Measurements from ENCODE around the gene ZNF564.
"Not testable (repeated sequence)": the region's sequence is repeated elsewhere in the genome, so short reads cannot be mapped to it uniquely, and the experiment has no call there.

ZNF564 gene

GRCh38 chr19:12551060-12551832 is at the start of gene ZNF564:
TSS of gene ZNF564 (minus strand) at chr19:12551482. CDS start at chr19:12551332, 150 bp downstream.
- DNase-seq, result peak; percentile 97

DNA sequence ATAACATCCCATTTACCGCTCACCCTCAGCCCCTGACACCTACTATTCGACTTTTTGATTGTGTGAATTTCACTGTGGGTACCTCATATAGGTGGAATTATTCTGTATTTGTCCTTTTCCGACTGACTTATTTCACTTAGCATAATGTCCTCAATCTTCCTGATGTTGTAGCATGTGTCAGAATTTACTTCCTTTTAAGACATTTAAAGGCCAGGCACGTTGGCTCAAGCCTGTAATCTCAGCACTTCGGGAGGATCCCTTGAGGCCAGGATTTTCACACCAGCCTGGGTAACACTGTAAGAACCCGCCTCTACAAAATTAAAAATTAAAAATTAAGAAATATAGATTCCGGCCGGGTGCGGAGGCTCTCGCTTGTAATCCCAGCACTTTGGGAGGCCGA is 46.3 kb upstream of the ZNF564 start:
- no peak for DNase-seq

DNA sequence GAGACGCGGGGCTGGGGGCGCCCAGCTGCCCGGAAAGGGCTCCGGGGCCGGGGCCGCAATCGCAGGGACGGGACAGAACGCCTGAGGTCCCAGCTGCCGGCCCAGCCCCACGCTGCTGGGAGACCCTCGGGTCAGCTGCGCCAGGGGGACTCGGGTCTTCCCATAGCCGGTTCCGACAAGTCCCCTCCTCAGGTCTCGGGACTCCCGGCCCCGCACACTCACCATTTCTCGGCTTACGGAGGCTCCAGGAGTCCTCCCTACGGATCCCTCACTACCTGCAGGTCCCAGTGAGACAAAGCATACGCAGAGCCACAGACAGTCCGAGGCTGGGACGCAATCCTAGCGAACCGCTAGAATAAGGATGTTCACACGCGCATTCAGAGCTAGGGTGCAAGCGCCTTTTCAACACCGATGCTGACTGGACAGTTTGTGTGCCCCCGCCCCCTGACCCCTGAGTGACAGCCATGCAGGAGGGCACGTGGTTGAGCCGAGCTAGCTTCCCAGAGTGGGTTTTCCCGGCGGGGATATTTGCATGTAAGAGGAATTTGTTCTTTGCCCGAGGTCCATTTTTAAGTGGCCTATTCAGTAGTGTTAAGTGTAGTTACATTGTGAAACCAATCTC is 45.8 kb upstream of the ZNF564 start:
- no peak for DNase-seq

DNA sequence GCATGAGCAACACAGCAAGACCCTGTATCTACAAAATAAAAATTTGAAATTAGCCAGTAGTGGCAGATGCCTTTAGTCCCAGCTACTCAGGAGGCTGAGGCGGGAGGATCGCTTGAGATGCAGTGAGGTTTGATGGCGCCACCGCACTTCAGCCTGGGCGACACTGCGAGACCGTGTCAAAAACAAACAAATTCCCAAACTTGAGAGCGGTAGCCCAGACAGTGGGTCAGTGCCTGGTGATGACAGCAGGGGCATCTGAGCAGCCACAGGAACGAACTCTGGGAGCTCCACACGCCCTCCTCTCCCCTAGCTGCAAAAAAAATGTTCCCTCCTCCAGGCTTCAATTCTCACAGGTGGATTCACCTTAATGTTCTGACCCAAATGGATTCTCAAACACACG is 45.2 kb upstream of the ZNF564 start:
- no peak for DNase-seq

DNA sequence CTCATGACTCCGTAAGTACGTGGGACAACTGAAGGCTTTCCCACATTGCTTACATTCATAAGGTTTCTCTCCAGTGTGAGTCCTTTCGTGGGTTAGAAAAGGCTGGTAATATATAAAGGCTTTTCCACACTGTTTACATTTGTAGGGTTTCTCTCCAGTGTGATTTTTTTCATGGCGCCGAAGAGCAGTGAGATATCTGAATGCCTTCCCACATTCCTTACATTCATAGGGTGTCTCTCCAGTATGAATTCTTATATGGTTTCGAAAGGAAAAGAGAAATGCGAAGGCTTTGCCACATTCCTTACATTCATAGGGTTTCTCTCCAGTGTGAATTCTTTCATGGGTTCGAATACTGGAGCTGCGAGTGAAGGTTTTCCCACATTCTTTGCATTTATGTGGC is 29.8 kb upstream of the ZNF564 start:
- no peak for DNase-seq

GRCh38 chr19:12580180-12580694 is 29.0 kb upstream of the ZNF564 start:
- no peak for DNase-seq

- DNase-seq, result no peak
These were observed 27.4 kb upstream of the ZNF564 start for GRCh38 chr19:12578641-12579040.

- no peak for DNase-seq
These were observed 22.8 kb upstream of the ZNF564 start for GRCh38 chr19:12574036-12574435.

GRCh38 chr19:12567951-12568350 is 16.7 kb upstream of the ZNF564 start:
- DNase-seq, result no peak

DNA sequence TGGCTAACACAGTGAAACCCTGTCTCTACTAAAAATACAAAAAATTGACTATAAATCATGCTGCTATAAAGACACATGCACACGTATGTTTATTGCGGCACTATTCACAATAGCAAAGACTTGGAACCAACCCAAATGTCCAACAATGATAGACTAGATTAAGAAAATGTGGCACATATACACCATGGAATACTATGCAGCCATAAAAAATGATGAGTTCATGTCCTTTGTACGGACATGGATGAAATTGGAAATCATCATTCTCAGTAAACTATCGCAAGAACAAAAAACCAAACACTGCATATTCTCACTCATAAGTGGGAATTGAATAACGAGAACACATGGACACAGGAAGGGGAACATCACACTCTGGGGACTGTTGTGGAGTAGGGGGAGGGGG is 15.1 kb upstream of the ZNF564 start:
- not testable (repeated sequence) for DNase-seq

DNA sequence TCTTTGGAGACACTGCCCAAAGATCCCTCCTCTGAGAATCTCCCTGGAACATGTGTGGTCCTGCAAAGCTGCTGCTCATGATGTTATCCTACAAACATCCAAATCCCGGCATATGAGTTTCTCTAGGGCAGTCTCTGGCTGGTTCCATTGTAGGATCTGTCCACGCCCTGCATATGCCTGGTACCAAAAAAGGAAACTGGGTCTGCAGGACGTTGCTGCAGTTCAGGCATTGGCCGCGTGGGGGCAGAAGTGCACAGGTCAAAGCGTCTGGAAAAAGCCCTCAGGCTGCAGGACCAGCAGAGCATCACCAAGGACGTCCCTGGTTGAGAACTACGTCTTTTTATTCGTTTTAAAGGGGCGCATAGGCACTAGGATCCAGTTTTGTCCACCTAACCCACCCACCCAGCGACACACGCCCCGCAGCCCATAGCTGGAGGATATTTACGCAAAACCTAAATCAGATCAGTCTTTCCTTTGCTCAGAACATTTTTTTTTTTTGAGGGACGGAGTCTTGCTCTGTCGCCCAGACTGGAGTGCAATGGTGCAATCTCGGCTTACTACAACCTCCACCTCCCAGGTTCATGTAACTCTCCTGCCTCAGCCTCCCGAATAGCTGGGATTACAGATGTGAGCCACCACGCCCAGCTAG is 12.9 kb upstream of the ZNF564 start:
- peak; percentile 85 for DNase-seq

- no peak for DNase-seq
These were observed 4.2 kb upstream of the ZNF564 start for GRCh38 chr19:12555456-12555930.

DNA sequence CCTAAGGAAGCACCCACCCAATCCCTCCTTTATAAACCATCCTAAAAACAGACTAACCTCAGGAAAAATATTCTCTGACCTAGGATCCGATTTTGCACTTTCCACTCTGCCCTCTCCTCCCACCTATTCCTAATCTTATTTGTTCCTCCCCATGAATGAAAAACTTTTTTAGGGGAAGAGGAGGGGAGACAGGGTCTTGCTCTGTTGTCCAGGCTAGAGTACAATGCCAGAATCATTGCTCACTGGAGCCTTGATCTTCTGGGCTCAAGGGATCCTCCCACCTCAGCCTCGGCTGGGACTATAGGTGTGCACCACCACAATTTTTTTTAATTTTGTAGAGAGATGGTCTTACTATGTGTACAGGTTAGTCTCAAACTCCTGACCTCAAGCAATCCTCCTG is 4.4 kb downstream of the ZNF564 start:
- no peak for DNase-seq

- DNase-seq, result no peak
These were observed 5.2 kb downstream of the ZNF564 start for GRCh38 chr19:12546068-12546467.

DNA sequence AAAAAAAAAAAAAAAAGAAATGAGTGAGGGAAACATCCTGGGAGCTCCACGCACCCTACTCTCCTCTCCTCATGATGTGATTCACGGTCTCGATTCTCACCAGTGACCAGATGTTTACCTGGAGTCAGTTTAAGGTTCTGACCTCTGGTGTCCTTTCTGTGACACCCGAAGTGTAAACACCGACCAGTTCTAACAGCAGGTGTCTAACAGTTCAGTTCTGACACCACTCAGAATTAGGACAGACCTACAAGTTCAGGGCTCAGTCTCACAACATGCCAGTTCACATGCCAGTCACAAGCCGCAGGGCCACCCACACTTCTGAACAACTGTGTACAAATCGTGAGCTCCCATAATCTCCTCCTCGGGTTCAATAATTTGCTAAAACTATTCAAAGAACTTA is 6.0 kb downstream of the ZNF564 start:
- no peak for DNase-seq

DNA sequence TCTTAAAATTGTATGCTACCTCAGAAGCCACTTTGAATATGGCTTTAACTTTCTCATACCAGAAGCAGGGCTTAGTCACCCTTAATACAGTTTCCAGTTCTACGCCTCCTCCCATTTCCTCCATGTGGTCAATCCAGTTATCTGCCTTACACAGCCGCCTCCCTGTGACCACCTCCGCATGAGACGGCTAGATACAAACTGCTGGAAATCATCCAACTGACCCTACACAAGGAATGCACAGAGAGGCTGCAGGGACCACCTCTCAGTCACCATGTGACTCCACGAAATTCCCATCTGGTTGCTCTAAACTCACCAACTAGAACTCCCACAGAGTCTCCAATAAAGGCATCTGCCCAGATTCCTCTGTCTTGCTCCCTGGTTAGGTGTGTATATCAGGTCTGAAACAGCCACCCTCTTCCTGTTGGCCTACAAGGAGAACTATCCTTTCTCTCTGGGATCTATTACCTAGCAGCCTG is 6.8 kb downstream of the ZNF564 start:
- no peak for DNase-seq

DNA sequence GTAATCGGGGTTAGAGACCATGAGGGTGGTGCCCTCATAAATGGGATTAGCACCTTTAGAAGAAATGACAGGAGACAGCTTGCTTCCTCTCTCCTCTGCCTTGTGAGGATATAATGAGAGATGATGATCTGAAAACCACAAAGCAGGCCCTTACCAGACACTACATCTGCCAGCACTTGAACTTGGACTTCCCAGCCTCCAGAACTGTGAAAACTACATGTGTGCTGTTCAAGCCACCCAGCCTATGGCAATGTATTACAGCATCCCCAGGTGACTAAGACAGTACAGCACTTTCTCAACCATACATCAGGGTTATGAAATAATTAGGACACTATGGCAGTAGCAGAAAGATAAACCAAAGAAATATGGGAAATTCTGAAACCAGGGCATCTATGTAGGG is 7.4 kb downstream of the ZNF564 start:
- no peak for DNase-seq

GRCh38 chr19:12527034-12527836 is 24.0 kb downstream of the ZNF564 start:
- DNase-seq, result no peak

- no peak for DNase-seq
These were observed 24.7 kb downstream of the ZNF564 start for GRCh38 chr19:12526542-12526941.

DNA sequence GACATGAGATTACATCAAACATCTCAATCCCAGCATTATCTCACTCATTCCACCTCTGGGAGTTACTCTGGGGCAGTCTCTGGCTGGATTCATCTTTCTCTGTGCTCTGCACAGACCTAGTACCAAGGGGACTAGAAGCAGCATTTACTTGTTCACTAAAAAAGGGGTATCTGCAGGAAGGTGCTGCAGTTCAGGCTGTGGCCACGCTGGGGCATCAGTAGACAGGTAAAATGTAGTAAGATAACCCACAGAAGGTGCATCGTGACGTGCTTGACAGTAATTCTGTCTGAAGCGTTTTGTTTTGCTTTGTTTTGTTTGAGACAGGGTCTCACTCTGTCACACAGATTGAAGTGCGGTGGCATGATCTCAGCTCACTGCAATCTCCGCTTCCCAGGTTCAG is 29.3 kb downstream of the ZNF564 start:
- DNase-seq, result no peak

- no peak for DNase-seq
These were observed 37.7 kb downstream of the ZNF564 start for GRCh38 chr19:12513531-12514061.

- no peak for DNase-seq
These were observed 54.2 kb downstream of the ZNF564 start for GRCh38 chr19:12497032-12497431.

DNA sequence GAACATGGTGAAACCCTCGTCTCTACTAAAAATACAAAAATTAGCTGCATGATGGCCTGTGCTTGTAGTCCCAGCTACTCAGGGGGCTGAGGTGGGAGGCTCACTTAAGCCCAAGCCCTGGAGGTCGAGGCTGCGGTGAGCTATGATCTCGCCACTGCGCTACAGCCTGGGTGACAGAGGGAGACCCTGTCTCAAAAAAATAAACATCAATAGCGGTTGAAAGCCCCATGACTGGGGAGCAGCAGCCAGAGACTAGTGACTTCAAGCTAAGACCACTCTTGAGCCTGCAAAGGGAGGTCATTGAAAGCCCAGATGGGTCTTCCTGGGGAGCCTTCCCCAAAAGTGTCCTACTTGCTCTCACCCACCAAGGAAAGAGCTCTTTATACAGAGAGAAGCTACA is 54.8 kb downstream of the ZNF564 start:
- DNase-seq, result no peak

All from CD4-positive, alpha-beta T cell treated with Interleukin-4 for 4 hours (primary cell).